Endothelial cell of umbilical vein (primary cell): ENCODE measurements around the gene ZKSCAN4.

ENCODE experiments used
- EZH2 ChIP-seq: IDR thresholded peaks from 2 replicates; pipeline ENCODE4 v1.6.1; 2012; ENCODE audit warnings: borderline replicate concordance, low read depth, mild to moderate bottlenecking, moderate library complexity, low read length, inconsistent platforms; ENCODE audit not compliant: severe bottlenecking
- JUN ChIP-seq: IDR thresholded peaks from 2 replicates; pipeline ENCODE4 v1.6.1; 2011; ENCODE audit warnings: borderline replicate concordance, low read depth; ENCODE audit not compliant: insufficient read length, insufficient read depth
- POLR2A ChIP-seq: IDR thresholded peaks from 2 replicates; pipeline ENCODE4 v1.6.1; 2012; ENCODE audit warnings: low read depth, mild to moderate bottlenecking, control low read depth, low read length
- POLR2AphosphoS5 ChIP-seq: IDR thresholded peaks from 2 replicates; pipeline ENCODE4 v1.6.1; 2012; ENCODE audit warnings: low read depth, mild to moderate bottlenecking, control low read depth, low read length, moderate library complexity; ENCODE audit not compliant: insufficient read depth
- TF ChIP-seq, protein P1 (sequence below), 2 donors: IDR thresholded peaks; 1 replicate in 1 of 2; 2 replicates in 1 of 2; pipeline ENCODE4 v1.5.1; 2011; ENCODE audit warnings: low read length in 2 of 2, mild to moderate bottlenecking in 2 of 2, moderate library complexity in 2 of 2, control low read depth in 1 of 2, inconsistent platforms in 1 of 2, low read depth in 1 of 2; ENCODE audit not compliant: insufficient read depth in 1 of 2; ENCODE audit errors: extremely low read depth in 1 of 2
- TF ChIP-seq, protein P2 (sequence below): IDR thresholded peaks from 2 replicates; pipeline ENCODE4 v1.6.1; 2011; ENCODE audit not compliant: insufficient read depth, insufficient read length

- no peak for TF ChIP-seq EZH2
- TF ChIP-seq, protein P1, sequence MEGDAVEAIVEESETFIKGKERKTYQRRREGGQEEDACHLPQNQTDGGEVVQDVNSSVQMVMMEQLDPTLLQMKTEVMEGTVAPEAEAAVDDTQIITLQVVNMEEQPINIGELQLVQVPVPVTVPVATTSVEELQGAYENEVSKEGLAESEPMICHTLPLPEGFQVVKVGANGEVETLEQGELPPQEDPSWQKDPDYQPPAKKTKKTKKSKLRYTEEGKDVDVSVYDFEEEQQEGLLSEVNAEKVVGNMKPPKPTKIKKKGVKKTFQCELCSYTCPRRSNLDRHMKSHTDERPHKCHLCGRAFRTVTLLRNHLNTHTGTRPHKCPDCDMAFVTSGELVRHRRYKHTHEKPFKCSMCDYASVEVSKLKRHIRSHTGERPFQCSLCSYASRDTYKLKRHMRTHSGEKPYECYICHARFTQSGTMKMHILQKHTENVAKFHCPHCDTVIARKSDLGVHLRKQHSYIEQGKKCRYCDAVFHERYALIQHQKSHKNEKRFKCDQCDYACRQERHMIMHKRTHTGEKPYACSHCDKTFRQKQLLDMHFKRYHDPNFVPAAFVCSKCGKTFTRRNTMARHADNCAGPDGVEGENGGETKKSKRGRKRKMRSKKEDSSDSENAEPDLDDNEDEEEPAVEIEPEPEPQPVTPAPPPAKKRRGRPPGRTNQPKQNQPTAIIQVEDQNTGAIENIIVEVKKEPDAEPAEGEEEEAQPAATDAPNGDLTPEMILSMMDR (IDR thresholded peaks at IDR 0.05; ENCODE audit: extremely low read depth in 1 of 2, insufficient read depth in 1 of 2, low read depth in 1 of 2, low read length in 2 of 2) = no peak
- TF ChIP-seq JUN = no peak
- TF ChIP-seq POLR2AphosphoS5 = no peak
- TF ChIP-seq, protein P2, sequence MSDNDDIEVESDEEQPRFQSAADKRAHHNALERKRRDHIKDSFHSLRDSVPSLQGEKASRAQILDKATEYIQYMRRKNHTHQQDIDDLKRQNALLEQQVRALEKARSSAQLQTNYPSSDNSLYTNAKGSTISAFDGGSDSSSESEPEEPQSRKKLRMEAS = no peak
- TF ChIP-seq POLR2A = no peak
Measured at GRCh38 chr6:28235912-28236452, 16.1 kb downstream of the ZKSCAN4 start.
